HG02885 (cell line): ENCODE measurements around the gene PLXND1.
"Not testable (repeated sequence)": the region's sequence is repeated elsewhere in the genome, so short reads cannot be mapped to it uniquely, and the experiment has no call there.

ENCODE experiments used
- ATAC-seq: cut with Tn5 transposase; IDR thresholded peaks from one replicate; pipeline ENCODE4 v1.9.1; 2021; ENCODE audit warnings: mild to moderate bottlenecking; ENCODE audit not compliant: unreplicated experiment, poor library complexity

PLXND1 gene

DNA sequence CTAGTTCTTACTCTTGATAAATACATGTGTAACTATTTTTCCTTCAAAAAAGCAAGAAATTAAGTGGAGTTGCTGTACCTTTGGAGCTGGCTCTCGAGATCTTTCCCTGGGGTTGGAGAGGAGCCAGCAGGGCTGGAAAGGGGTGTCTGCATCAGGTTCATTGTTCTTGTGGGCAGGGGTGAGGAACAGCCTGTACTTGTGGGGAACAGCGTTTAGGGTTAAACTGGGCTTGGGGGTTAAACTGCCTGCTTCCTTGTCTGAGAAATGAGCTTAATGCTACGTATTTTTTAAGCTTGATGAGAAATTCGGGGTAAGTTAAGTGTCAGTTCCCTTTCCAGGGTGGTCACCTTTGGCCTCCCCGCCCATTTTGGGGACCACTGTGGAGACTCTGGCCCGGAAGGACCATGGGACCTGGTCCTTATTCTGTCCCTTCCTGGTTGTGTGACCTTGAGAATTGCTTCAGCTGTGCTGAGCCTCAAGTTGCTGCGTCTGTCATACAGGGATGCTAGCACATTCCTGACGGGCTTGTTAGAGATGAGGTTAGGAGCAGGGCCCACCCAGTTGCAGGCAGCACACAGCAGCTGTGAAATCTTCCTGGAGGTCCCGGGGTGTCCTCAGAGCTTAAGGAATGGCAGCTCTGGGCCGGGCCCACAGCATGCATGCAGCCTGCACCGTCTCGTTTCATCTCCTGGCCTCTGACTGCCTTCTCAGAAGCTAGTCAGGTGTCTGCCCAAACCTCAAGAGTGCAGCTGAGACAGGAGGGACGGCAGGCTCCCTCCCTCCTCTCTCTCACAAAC is 51.9 kb downstream of the PLXND1 start:
- no peak for ATAC-seq

DNA sequence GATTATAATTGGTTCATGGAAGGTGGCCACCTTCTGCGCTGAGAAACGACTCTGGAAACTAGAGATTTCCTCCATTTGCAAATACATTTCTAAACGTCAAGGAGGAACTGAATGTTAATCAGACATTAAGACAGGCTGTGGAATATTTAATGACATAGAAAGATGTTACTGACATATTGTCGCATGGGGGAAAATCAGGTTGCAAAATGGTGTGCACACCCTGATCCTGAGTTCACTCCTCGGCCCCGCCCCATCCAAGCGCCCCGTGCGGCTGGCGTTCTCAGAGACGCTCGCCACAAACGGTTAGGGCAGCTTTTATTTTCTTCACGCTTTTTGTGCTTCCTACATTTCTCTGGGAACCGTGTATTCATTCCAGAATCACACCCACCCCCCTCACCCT is 52.8 kb downstream of the PLXND1 start:
- no peak for ATAC-seq

DNA sequence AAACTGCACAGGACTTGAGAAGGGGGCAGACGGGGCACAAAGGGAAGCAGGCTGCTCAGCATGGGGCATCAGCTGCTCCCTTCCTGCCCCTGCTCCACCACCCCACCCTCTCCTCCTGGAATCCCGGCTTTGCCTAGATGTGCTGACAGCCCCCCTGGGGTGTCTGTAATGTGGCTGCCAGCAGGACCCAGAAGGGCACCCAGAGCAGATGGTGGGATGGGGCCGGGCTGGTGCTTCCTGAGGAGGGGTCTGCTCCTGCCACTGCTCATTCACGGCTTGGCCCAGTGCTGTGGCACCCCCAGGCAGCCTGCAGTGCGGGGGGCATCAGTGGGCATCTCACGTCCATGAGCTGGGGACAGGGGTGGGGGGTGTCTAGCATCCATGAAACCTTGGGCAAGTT is 53.3 kb downstream of the PLXND1 start:
- no peak for ATAC-seq

DNA sequence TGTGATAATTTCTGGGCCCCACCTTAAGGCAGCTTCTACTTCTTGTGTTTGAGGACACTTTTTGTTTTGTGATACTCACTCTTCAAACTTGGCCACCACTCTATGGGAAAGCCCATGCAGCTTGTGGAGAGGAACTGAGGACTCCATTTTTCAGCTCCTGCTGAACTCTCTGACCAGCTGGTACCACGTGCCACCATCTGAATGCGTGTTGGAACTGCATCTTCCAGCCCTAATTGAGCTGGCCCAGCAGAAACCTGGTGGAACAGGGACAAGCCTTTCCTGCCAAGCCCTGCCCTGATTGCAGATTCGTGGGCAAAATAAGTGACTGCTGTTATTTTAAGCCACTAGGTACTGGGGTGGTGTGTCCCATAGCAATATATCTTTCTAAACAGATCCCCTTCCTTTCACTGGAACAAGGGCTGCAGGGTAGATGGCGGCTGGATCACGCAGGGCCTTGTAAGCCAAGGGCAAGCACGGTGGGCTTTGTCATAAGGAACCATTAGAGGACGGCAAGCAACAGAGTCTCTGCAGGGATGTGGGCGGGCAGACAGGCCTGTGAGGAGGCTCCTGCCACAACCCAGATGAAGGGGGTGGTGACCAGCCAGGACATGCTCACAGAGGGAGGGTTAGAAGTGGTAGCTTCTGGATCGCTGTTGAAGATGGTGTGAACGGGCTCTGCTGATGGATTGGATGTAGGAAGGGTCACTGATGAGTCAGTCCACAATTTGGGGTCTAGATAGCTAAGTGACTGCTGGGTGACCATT is 54.0 kb downstream of the PLXND1 start:
- no peak for ATAC-seq

DNA sequence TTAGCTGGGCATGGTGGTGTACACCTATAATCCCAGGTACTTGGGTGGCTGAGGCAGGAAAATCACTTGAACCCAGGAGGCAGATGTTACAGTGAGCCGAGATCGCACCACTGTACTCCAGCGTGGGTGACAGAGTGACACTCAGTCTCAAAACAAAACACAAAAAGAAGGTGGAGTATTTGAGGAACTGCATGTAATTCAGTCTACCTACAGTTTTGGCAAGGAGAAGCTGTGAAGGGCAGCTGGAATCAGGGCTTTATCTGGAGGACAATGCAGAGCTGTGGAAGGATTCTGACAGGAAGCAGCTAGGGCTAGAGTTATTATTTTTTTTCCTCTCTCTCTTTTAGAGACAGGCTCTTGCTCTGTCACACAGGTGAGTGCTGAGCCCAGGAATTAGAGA is 56.7 kb downstream of the PLXND1 start:
- ATAC-seq, result no peak

DNA sequence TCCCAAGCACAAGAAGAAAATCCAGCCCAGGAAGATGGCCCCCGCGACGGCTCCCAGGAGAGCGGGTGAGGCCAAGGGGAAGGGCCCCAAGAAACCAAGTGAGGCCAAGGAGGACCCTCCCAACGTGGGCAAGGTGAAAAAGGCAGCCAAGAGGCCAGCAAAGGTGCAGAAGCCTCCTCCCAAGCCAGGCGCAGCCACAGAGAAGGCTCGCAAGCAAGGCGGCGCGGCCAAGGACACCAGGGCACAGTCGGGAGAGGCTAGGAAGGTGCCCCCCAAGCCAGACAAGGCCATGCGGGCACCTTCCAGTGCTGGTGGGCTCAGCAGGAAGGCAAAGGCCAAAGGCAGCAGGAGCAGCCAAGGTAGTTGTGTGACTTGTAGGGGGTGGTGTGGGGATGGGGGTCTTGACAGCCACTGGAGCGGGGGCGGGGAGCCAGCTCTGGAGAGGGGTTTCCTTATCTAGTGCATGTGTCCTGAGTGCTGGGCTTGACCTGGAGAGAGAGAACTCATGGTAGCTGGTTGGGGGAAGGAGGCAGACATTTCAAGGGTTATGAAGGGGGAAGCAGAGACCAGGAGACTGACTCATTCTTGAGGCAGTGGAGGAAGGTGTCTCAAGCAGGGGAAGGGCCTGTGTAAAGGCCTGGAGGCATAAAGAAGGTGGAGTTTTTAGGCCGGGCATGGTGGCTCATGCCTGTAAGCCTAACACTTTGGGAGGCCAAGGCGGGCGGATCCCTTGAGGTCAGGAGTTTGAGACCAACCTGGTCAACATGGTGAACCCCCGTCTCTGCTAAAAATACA is 57.3 kb downstream of the PLXND1 start:
- ATAC-seq, result no peak

DNA sequence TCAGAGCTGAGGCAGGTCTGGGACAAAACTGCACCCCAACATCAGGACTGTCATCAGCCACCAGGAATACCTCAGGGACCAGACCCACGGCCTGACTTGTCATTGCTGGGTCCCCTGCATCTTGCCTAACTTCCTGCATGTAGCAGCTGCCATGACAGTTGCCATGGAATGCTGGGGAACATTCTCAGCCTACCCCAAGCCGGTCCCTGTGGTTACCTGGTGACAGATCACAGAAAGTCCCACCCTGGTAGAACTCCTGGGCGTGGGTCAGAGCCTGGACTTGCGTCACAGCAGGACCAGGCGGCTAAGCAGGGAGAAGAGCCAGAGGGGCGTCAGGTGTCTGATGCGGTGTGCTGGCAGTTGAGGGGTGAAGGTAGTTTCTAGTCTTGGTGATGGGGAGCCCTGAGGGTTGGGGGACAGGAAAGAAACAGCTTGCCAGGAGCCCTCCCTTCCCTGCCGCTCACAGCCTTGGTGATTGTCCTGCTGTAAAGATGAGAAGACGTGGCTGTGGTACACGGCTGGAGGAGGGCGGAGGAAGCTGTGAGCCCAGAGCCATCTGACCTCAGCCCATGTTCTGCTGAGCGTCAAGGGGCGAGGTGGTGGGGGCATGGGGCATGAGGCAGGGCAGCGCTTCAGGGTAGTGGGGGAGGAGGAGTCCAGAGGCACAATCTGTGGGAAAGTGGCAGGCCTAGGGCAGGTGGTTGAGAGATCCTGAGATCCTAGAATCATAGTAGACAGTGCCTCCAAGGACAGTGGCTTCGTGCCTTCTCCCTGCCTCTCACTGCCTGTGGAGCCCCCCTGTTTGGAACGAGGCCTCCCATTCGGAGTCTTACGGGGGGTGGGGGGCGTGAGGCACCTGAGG is 58.1 kb downstream of the PLXND1 start:
- no peak for ATAC-seq

DNA sequence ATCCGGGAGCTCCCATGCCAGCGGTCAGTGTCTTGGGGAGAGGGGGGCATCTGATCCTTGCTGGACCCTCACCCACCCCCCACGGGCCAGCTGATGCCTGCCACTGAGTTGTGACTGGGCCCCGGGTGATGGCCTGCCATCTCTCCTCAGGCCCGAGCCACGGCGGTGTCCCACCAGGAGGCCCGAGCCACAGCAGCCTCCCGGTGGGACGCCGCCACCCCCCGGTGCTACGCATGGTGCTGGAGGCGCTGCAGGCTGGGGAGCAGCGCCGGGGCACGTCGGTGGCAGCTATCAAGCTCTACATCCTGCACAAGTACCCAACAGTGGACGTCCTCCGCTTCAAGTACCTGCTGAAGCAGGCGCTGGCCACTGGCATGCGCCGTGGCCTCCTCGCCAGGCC is 59.2 kb downstream of the PLXND1 start:
- no peak for ATAC-seq

DNA sequence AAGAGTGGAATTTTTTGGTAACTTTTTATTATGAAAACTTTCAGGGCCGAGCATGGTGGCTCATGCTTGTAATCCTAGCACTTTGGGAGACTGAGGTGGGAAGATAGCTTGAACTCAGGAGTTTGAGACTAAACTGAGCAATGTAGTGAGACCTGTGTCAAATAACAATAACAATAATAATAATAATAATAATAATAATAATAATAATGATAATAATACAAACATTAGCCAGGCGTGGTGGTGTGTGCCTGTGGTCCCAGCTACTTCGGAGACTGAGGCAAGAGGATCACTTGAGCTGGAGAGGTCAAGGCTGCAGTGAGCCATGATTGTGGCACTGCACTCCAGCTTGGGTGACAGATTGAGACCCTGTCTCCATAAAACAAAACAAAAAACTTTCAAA is 60.5 kb downstream of the PLXND1 start:
- ATAC-seq, result not testable (repeated sequence)

DNA sequence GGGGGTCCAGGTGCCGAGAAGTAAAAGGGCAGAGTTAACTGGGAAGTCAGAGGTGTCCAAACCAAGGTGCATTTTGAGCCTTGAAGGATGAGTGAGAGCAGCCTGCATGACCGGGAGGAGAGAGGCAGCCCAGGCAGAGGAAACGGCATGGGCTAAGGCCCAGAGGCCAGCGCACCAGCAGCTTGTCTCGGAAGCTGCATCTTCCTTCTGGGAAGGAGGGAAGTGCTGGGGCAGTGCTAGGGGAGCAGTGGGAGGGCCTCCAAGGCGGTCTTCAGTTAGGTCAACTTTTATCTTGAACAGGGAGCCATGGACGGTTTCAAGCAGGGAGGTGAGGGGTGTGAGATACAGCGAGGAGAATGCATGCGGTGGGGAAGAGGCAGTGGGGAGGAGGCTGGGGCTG is 62.5 kb downstream of the PLXND1 start:
- ATAC-seq, result no peak

DNA sequence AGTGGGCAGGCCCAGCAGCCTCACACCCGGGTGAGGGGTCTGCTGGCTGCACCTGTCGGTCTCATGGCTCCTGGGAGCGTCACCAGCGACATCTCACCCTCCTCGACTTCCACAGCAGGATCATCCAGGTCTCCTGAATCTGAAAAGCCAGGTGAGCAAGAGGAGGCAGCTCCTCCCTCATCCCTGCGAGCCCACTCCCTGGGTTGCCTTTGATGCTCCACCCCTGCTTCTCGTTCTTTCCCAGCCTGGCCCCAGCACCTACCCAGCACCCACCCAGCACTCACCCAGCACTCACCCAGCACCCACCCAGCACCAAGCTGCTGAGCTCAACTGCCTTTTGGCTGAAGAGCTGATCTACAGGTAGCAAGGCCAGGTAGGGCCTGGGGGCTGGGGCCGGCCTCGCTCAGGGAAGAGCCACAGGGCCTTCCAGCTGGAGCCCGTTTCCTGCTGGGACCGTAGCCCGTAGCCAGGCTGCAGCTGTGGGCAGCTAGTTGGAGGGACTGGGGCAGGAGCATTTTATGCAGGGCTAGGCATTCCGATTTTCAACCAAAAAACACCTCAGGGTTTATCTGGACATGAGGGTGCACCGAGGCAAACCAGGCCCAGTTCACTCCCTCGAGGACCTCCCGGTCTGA is 63.2 kb downstream of the PLXND1 start, which contains the start of gene H1-8:
Gene H1-8, plus strand, starts transcription at position 20 of the 635 bp plus-strand sequence. Its CDS starts 44 bp downstream, at position 64.
- ATAC-seq, result no peak

DNA sequence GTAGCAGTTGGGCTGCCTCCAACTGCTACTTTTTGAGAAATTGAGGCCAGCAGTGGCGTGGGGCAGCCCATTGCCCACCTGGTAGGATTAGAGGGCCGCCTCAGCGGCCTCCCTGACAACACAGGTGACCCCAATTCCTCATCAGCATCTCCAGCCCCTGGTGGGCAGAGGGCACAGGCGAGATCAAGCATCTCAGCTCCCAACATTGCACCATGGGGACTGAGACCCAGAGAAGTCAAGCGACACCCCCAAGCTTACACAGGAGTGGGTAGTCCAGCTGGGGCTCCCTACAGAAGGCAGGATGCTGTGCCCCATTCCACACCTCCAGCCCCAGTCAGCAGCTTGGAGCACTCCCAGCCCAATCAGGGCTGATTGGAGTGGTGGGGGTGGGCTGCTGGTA is 63.7 kb downstream of the PLXND1 start:
- no peak for ATAC-seq

DNA sequence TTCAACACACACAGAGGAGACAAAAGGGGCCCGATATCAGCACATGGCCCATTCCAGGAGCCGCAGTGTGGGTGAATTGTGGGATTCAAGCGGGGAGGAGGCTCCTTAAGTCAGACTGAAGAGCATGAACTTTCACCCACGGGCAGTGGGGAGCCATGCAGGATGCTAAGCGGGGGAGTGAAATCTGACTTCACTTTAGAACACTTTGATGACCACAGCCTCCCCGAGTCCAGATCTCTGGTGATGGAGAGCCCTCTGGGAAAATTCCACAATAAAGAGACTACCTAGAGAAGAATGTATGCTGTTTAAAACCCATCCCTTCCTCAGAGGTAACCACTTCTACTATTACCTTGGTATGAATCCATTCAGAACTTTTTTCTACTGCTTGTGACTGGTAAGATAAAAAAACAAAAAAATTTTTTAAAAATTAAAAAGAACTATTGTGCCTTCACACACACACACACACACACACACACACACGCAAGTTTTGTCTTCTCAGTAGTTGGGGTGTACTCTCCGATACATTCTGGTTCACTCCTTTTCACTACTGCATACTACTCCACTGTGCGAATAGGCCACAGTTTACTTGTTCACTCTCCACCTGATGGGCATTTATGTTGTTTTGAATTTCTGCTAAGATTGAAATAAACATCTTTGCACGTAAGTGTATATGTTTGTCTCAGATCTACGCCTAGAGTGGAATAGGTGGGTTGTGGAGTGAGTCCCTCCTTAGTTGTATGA is 65.5 kb downstream of the PLXND1 start:
- no peak for ATAC-seq

DNA sequence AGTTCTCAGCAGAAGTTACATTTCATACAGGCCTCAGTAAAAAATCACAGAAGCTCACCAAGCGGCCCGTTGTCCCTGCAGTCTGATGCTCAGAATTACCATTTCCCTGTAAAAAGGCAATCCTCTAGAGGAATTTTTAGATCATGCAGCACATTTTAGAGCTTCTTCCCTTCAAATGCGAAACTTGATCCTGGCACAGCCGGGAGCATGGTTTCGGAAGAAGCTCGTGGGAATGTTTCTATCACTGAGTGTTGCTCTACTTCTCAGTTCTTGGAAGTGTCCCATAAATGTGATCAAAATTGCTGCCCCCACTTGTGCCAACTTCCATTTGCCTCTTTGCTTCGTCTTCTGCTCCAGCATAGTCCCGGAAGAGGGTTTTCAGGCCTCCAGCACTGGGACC is 67.3 kb downstream of the PLXND1 start:
- no peak for ATAC-seq

DNA sequence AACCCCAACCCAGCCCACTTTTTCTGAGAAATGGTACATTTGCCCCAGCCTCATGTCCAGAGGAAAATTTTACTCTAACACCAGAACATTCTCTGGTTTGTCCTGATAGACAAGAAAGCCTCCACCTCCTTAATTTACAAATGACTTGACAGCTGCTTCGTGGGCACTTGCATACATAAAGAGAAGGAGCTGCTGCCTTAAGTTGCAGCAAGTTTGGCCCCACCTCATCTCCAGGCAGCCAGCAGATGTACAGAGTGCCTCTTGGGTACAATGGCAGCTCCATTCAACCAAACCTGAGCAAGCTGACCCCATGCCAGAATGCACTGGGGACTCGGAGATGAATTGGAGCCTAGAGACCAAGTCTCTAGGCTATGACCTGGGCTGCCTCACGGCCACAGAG is 69.7 kb downstream of the PLXND1 start:
- ATAC-seq, result no peak

DNA sequence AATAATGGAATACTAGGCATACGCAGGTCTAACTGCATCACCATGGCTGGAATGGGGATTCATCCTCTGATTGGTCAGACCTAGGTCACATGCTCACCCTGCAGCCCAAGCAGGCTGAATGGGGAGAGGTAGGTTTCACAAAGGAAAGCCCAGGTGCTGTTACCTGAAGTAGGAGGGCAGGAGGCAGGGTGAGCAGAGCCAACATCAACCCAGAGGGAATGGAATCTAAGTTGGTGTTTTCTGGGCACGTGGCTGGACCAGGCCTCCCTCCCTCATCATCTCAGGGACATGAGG is 70.2 kb downstream of the PLXND1 start:
- no peak for ATAC-seq

DNA sequence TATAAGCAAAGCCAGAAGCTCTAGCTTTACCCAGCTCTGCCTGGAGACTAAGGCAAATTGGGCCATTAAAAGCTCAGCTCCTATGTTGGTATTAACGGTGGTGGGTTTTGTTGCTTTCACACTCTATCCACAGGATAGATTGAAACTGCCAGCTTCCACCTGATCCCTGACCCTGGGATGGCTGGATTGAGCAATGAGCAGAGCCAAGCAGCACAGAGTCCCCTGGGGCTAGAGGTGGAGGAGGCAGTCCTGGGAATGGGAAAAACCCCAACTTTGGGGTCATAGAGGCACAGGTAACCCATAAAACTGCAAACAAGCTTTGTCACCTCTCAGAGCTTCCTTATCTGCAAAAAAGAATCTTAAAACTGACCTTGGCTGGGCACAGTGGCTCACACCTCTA is 71.4 kb downstream of the PLXND1 start:
- no peak for ATAC-seq

DNA sequence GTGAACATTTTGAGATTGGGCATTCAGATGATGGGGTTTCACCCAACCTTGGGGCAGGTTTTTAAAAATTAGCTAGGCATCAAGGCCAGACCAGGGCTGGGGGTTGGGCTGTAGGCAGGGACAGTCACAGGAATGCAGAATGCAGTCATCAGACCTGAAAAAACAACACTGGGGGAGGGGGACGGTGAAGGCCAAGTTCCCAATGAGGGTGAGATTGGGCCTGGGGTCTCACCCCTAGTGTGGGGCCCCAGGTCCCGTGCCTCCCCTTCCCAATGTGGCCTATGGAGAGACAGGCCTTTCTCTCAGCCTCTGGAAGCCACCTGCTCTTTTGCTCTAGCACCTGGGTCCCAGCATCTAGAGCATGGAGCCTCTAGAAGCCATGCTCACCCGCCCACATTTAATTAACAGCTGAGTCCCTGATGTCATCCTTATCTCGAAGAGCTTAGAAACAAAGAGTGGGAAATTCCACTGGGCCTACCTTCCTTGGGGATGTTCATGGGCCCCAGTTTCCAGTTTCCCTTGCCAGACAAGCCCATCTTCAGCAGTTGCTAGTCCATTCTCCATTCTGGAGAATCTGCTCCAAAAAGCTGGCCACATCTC is 71.9 kb downstream of the PLXND1 start:
- ATAC-seq, result no peak

DNA sequence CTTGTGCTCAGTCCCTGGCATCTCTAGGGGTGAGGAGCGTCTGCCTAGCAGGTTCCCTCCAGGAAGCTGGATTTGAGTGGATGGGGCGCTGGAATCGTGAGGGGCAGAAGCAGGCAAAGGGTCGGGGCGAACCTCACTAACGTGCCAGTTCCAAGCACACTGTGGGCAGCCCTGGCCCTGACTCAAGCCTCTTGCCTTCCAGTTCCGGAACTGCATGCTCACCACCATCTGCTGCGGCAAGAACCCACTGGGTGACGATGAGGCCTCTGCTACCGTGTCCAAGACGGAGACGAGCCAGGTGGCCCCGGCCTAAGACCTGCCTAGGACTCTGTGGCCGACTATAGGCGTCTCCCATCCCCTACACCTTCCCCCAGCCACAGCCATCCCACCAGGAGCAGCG is 73.1 kb downstream of the PLXND1 start:
- no peak for ATAC-seq
